Stomach (tissue), 9 donors: ENCODE results near the gene NUPR2. TPM values are rescaled to one million over a fixed set of nuclear protein-coding genes. Genes with fewer than 3 reads are reported as not detected.
A peak's percentile ranks its signal among the peaks of the same experiment; 100 is the strongest.
"Not testable (repeated sequence)": the region's sequence is repeated elsewhere in the genome, so short reads cannot be mapped to it uniquely, and the experiment has no call there.

Experiments
- DNase-seq, 2 donors: peaks; one replicate each; pipeline versions ENCODE4 v3.0.0 to v3.0.0-alpha.2; 2013 to 2019
- H3K27ac ChIP-seq, 5 donors: fragments of 200-600 bp in 4 of 5; sonication (generic) in 4 of 5; one replicate each; pipeline ENCODE4 v1.5.1; 2013 to 2019; ENCODE audit warnings: mild to moderate bottlenecking in 1 of 5, moderate library complexity in 1 of 5
- H3K27me3 ChIP-seq, 3 donors: fragments of 200-600 bp; sonication (generic); one replicate each; pipeline ENCODE4 v1.5.1; 2017 to 2019; ENCODE audit warnings: mixed run types in 1 of 3
- H3K36me3 ChIP-seq, 4 donors: fragments of 200-600 bp; sonication (generic); 1 replicate in 3 of 4; 2 replicates in 1 of 4; pipeline ENCODE4 v1.5.1; 2016 to 2019
- H3K4me1 ChIP-seq, 4 donors: fragments of 200-600 bp; sonication (generic); one replicate each; pipeline ENCODE4 v1.5.1; 2016 to 2019
- H3K4me3 ChIP-seq, 4 donors: fragments of 200-600 bp; sonication (generic) in 3 of 4; one replicate each; pipeline ENCODE4 v1.5.1; 2016 to 2019; ENCODE audit warnings: mild to moderate bottlenecking in 1 of 4
- H3K9me3 ChIP-seq, 4 donors: fragments of 200-600 bp; sonication (generic); one replicate each; pipeline ENCODE4 v1.5.1; 2016 to 2019
- CTCF ChIP-seq, 7 experiments: fragments of 450-650 bp in 4 of 7; fragments of 200-600 bp in 3 of 7; sonication (generic) in 3 of 7; IDR thresholded peaks; one replicate each; pipeline ENCODE4 v1.5.1; 2016 to 2019; ENCODE audit warnings: antibody characterized with exemption in 7 of 7, control low read depth in 2 of 7, mild to moderate bottlenecking in 1 of 7
- EP300 ChIP-seq: sonication (generic); formaldehyde crosslinking; IDR thresholded peaks from one replicate; pipeline ENCODE4 v1.6.1; 2017; ENCODE audit warnings: antibody characterized with exemption
- POLR2A ChIP-seq, 4 donors: fragments of 450-650 bp; IDR thresholded peaks; one replicate each; pipeline ENCODE4 v1.6.1; 2016; ENCODE audit warnings: antibody characterized with exemption in 4 of 4, control low read depth in 2 of 4, mild to moderate bottlenecking in 1 of 4, moderate library complexity in 1 of 4
- POLR2AphosphoS5 ChIP-seq, 3 donors: sonication (generic); formaldehyde crosslinking; IDR thresholded peaks; one replicate each; pipeline ENCODE4 v1.6.1; 2016; ENCODE audit warnings: antibody characterized with exemption in 3 of 3
- WGBS, 5 donors: extraction: QIAGEN DNeasy Blood & Tissue Kit in 3 of 5; methylation state at CpG; one replicate each; pipeline versions ENCODE4 v1.1.5 to v1.1.7; 2013 to 2018; 5-methylcytosine and 5-hydroxymethylcytosine counted together
- intact Hi-C: fragments of 100-400 bp; cut with DNase I; formaldehyde crosslinking; loops from one replicate; pipeline ENCODE4 v1.15.1; 2023; ENCODE audit warnings: low total_unique reads
- polyA plus RNA-seq, 3 donors: library from polyadenylated mRNA; stranded (reverse); fragments of 200-250 nt; gene quantifications; one replicate each; pipeline ENCODE4 v1.2.3, GENCODE V29; 2013
- total RNA-seq, 5 donors: library from RNA; depleted of rRNA; stranded (reverse); fragments of >200 nt; gene quantifications; one replicate each; pipeline versions ENCODE4 v1.1.0 to v1.2.3, GENCODE V29; 2014 to 2016
- donor health status: healthy with polysubstance abuse.
- donor health status: Bipolar disorder and iron deficiency.
- donor health status: healthy.

Gene NUPR2
- total and polyA plus RNA-seq, 8 donors = 9.5 to 21.9 (median 10.1) TPM; not detected in 3

GRCh38 chr7:56081626-56082340 lies 34.4 kb downstream of the NUPR2 start:
- no peak for DNase-seq
- intact Hi-C loops = no loop called here
- TF ChIP-seq EP300 (no peak), POLR2AphosphoS5 (IDR thresholded peaks at IDR 0.05) (no peak), CTCF (IDR thresholded peaks at IDR 0.05) (no peak), POLR2A (IDR thresholded peaks at IDR 0.05) (no peak)
- WGBS, 5 donors = 92 to 97% (median 94%) methylated on average over 26 to 29 of the region's 29 CpGs
- H3K36me3 ChIP-seq = peaks cover 25 to 70% (median 57%) of the 10 kb centered on the region in 4 donors
- H3K4me3 ChIP-seq = no peak overlapping the region
- H3K9me3 ChIP-seq = no peaks in the 10 kb centered on the region
- H3K27ac ChIP-seq = no peak overlapping the region
- H3K4me1 ChIP-seq = peaks cover 16 to 31% (median 25%) of the 10 kb centered on the region in 4 donors
- H3K27me3 ChIP-seq = no peaks in the 10 kb centered on the region

- H3K4me3 ChIP-seq, DNase-seq, H3K27me3 ChIP-seq, intact Hi-C loops, H3K9me3 ChIP-seq: not testable (repeated sequence)
- H3K36me3 ChIP-seq = peaks cover 28 to 68% (median 48%) of the 10 kb centered on the region in 4 donors
- 93 to 97% (median 94%) methylated on average over 22 to 28 of the region's 28 CpGs for WGBS, 5 donors
- H3K4me1 ChIP-seq = peaks cover 16 to 31% (median 25%) of the 10 kb centered on the region in 4 donors
- H3K27ac ChIP-seq = peak overlapping the region in 3 of 5 donors; percentile 74 to 79 (median 75)
Observed at GRCh38 chr7:56080726-56081435, 35.3 kb downstream of the NUPR2 start.

- peak; percentile 77 to 78 for DNase-seq
- intact Hi-C loops = no loop called here
- H3K27me3 ChIP-seq = no peaks in the 10 kb centered on the region
- TF ChIP-seq POLR2A (IDR thresholded peaks at IDR 0.05) (no peak), EP300 (no peak), CTCF (IDR thresholded peaks at IDR 0.05) (peak in 5 of 7 experiments; percentile 57 to 71 (median 64)), POLR2AphosphoS5 (IDR thresholded peaks at IDR 0.05) (peak in 2 of 3 donors; percentile 49 to 57)
- H3K36me3 ChIP-seq = peaks cover 28 to 56% (median 41%) of the 10 kb centered on the region in 4 donors
- no peaks in the 10 kb centered on the region for H3K9me3 ChIP-seq
- WGBS, 5 donors = 26 to 47% (median 30%) methylated on average over 11 to 12 of the region's 12 CpGs
- H3K27ac ChIP-seq = peak overlapping the region; percentile 5 to 79 (median 74)
- peaks cover 18 to 34% (median 28%) of the 10 kb centered on the region in 4 donors for H3K4me1 ChIP-seq
- no peak overlapping the region for H3K4me3 ChIP-seq
Observed at GRCh38 chr7:56079450-56080185, 36.6 kb downstream of the NUPR2 start.

- Histone ChIP-seq H3K9me3 (no peaks in the 10 kb centered on the region), H3K4me3 (no peak overlapping the region), H3K27ac (peak overlapping the region in 2 of 5 donors; percentile 55 to 75), H3K4me1 (peaks cover 21 to 37% (median 29%) of the 10 kb centered on the region in 4 donors), H3K27me3 (no peaks in the 10 kb centered on the region), H3K36me3 (peaks cover 28 to 62% (median 44%) of the 10 kb centered on the region in 4 donors)
- intact Hi-C loops = no loop called here
- no peak for DNase-seq
- WGBS, 5 donors = 92 to 99% (median 94%) methylated on average over 11 to 16 of the region's 16 CpGs
- no peak for TF ChIP-seq POLR2A (IDR thresholded peaks at IDR 0.05)
- no peak for TF ChIP-seq EP300
- no peak for TF ChIP-seq POLR2AphosphoS5 (IDR thresholded peaks at IDR 0.05)
- TF ChIP-seq CTCF (IDR thresholded peaks at IDR 0.05) = no peak
Observed at GRCh38 chr7:56078196-56078595, 38.0 kb downstream of the NUPR2 start.
